Parietal lobe (tissue), 2 donors: ENCODE results near the gene SLC34A2. TPM values are rescaled to one million over a fixed set of nuclear protein-coding genes. Genes with fewer than 3 reads are reported as not detected.

ENCODE experiments used
- small RNA-seq: library from RNA; depleted of rRNA; stranded (forward); fragments of <200 nt; gene quantifications from one replicate; pipeline ENCODE3, GENCODE V24; 2014; ENCODE audit warnings: low replicate concordance
- total RNA-seq: library from RNA; depleted of rRNA; stranded (reverse); fragments of >200 nt; gene quantifications from one replicate; pipeline ENCODE4 v1.2.3, GENCODE V29; 2014

SLC34A2 gene
- total RNA-seq: 0.31 TPM

GRCh38 chr4:25654971-25655963 is at the start of gene SLC34A2:
SLC34A2 (plus strand) TSS chr4:25655851; CDS start chr4:25662501, 6,650 bp downstream.

Small RNAs within 50 kb of the gene (small RNA-seq; reads per million reads assigned to genes)
- gene AC092436.3: not detected
- gene MTND4LP22: not detected
- not detected for gene RPS29P11

Other genes with a start within 250 kb of the SLC34A2 start
- 155 TPM for gene SEL1L3, start 207.1 kb downstream of the SLC34A2 start, total RNA-seq